Measurements from ENCODE around the gene MED7.
"Not testable (repeated sequence)": the region's sequence is repeated elsewhere in the genome, so short reads cannot be mapped to it uniquely, and the experiment has no call there.

Gene MED7, protein sequence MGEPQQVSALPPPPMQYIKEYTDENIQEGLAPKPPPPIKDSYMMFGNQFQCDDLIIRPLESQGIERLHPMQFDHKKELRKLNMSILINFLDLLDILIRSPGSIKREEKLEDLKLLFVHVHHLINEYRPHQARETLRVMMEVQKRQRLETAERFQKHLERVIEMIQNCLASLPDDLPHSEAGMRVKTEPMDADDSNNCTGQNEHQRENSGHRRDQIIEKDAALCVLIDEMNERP

DNA sequence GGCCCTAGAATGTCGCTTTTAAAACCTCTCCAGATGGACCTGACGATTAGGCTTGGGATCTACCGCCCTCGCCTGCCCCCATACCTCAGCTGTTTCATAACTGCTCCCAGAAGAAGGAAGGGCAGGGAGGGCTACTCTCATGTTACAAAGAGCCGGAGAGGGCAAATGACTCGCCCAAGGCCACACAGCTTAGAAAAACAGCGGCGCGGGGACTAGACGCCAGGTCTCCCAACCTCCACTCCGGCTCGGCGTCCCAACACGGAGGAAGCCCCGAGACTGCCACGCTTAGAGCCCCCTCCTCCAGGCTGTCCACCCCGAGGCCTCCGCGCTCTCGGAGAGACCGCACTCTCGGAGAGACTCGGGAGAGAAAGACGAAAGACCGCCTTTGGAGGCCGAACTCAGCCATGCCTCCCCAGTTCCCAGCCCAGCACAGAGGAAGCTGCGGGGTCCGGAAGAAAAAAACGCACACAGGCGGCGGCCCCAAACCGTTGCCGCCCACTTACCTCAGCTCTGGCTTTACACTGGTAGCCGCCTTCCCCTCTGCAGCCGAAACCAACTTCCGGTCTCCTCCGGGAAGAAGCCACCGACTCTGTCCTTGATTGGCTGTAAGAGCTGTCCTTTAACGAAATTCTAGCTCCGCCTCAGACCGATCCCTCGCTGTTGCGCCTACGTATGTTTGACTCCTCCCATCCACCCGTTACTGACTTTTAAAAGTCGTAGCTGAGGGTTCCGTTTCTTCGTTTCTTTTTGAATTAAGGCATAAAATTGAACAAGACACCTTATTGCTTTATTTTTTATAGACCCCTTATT is at the start of gene MED7:
TSS of gene MED7 (minus strand) at position 549 of the 810 bp plus-strand sequence. CDS start 3,434 bp downstream, outside the sequence.
- DNase-seq (ENCODE audit: low spot score): peak; percentile 99

DNA sequence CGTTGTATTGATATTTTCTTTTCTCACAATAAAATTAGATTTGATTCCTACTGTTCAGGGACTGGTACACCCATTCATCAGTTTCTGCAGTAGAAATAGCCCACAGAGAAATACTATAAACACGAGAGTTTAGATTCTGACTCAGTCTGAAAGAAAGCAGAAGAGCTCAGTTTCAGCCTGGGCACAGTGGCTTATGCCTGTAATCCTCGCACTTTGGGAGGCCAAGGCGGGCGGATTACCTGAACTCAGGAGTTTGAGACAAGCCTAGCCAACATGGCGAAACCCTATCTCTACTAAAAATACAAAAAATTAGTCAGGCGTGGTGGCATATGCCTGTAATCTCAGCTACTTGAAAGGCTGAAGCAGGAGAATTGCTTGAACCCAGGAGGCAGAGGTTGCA is 46.6 kb upstream of the MED7 start:
- no peak for DNase-seq (ENCODE audit: low spot score)

DNA sequence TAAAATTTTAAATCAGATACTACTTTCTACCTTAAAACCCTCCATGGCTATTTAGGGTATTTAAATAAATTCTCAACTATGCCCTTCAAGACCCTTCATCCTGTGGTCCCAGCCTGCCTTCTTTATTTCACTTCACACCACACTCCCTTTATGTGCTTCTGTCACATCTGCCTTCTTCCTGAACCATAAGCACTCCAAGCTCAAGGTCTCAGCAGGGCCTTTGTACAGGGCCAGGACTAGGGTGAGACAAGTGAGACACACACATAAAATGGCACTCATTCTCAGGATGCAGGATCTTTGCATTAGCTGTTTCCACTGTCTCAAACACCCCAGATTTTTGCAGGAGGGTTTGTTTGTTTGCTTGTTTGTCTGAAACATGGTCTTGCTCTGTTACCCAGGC is 45.6 kb upstream of the MED7 start:
- no peak for DNase-seq (ENCODE audit: low spot score)

DNA sequence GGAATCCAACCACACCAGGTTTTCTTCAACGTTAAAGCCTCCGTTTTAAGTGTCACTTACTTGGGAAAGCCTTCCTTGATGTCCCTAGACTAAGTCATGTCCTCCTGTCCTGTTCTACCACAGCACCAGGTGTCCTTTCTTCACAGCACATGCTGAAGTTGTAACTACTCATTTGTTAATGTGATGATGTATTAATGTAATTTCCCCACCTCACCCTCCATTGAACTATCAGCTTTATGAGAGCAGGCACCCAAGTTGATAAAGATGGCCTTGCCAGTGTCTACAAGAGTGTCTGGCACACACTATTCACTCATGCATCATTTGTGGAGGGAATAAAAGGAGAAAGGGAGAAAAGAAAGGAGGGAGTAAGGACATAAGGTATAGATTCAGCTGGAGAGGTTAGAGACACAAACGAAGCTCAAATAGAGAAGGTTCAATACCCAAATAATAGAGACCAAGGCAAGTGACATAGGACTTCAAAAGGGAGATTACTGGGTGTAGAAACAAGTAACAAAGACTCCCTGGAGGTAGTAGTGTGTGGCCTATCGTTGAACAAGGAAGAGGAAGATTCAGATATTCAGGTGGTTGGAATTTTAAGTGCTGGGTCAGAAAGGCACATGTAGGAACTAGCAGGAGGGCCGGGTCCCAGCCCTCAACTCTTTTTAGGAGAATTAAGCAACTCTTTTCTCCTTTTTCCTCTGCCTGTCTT is 44.5 kb upstream of the MED7 start:
- no peak for DNase-seq (ENCODE audit: low spot score)

DNA sequence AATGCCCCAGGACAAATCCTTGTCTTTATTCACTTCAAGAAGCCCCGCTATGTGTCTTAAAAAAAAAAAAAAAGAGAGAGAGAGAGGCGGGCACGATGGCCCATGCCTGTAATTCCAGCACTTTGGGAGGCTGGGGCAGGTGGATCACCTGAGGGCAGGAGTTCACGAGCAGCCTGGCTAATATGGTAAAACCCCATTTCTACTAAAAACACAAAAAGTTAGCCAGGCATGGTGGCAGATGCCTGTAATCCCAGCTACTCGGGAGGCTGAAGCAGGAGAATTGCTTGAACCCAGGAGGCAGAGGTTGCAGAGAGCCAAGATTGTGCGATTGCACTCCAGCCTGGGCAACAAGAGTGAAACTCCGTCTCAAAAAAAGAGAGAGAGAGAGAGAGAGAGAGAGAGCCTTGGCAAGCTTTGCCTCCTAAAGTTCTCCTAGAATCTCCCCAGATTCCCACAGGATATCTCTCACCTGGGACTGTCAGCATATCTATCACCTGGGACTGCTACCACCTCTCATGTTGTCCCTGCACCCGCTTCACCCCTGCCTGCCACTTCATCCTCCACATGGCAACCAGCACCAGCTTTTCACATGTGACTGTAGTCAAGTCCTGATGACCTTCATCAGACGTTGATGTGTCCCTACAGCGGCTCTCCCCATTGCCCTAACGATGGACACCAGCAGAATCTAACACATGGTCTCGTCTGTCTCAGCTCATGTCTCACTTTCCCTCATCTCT is 43.8 kb upstream of the MED7 start:
- DNase-seq (ENCODE audit: low spot score): no peak

DNA sequence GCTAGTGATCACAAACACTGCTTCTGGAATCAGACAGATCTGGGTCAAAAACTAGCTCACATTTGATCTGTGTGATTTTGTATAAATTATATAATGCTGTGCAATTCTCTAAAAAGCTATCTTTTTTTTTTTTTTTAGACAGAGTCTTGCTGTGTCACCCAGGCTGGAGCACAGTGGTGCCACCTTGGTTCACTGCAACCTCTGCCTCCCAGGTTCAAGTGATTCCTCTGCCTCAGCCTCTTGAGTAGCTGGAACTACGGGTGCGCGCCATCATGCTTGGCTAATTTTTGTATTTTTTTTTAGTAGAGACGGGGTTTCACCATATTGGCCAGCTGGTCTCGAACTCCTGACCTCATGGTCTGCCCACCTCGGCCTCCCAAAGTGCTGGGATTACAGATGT is 42.5 kb upstream of the MED7 start:
- not testable (repeated sequence) for DNase-seq (ENCODE audit: low spot score)

DNA sequence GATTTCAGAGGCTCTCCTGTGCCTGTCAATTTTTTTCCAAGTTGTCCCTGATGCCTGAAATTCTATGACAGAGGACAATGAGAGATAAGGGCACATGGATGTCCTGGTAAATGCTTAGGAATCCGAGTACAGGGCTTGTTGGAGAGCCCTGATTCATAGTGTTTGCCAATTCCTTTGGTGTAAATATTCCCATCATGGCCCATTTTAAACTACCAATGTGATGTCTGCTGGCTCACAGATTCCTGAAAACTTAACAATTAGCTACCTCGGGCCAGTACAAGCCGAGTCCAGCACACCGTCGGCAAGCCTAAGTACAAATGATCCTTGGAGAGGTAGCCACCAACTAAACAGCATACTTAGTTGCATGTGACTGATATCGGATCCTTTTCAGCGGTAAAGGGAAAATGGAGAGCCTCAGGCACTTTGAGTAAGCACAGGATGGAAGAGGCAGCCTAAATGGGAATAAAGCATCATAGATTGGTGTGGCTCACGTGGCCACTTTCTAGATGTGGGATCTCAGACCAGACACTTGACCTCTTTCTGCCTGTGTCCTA is 41.5 kb upstream of the MED7 start:
- DNase-seq (ENCODE audit: low spot score): no peak

DNA sequence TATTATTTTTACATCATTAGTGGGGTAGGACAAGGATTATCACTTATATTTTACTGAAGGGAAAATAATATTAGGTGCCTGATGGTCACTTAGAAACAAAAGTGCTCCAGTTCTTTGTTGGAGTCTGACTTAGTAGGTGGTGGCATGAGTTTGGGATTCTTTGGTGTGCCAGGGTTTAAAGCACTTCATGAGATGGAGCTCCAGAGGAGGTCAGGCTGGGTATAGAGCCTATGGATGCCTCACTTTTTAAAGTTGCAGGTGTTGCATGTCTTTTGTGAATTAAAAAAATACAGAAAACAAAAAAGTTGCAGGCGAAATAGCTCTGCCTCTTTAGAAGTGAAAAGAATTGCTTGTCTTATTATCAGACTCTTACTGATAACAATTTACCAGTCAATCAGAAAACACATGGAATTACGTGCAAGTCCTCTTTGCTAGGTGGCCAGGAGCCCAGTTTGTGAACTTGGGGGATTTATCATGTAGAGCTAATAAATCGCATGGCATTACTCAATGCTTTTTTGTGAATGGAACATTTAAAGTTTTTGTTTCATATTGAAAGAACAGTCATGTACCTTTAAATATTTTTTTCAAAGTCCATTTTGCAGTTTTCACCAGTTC is 39.6 kb upstream of the MED7 start:
- no peak for DNase-seq (ENCODE audit: low spot score)

DNA sequence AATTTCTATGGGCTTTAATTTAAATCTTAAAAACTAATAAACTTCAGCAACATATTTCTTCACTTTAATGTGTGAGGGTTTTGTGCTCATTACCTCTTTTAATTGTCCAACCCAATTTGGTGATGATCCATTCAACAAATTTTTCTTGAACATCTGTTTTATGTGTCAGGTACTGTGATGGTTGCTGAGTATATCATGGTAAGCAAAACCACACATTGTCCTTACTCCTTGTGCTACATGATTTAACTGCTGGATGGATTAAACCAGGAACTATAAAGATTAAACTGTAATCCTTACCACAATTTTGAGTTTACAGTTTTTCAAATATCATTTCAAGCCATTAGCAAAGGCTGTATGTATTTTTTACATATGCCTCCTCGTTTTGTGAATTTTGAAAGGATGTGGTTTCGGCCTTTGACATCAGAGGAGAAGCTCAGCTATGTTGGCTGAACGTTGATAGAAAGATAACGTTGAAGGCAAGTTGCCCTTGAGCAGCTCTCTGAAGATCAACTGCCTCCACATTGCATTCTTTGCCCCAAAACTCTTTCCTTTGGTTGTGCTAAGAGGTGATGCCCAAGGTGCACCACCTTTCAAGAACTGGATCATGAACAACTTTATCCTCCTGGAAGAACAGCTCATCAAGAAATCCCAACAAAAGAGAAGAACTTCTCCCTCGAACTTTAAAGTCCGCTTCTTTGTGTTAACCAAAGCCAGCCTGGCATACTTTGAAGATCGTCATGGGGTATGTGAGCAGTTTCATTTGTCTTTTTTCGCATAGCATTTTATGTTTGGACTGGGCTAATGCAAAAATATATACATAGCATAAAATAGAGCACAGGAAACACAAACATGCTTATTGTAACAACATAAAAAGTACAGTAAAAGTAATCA is 38.0 kb upstream of the MED7 start, which contains the start of gene ITK:
TSS of gene ITK (plus strand) at position 467 of the 891 bp plus-strand sequence. CDS start at position 605, 138 bp downstream.
- no peak for DNase-seq (ENCODE audit: low spot score)

DNA sequence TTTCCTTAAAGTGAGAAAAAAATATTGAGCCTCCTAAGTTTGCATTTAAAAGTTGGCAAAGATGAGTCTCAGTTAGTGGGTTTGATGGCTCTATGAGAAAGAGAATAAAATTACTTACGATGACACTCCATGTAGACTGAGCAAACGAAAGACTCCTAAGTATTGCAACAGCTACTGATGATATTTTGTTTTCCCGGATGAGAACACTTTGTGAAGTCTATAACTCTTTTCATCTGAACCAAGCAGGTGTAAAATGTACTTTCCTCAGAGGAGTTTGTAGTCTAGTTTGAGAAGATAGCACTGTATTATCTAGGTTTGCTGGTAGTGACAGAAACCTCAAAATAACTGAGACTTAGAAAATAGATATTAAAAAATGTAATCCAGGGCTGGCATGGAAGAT is 36.3 kb upstream of the MED7 start:
- DNase-seq (ENCODE audit: low spot score): no peak

DNA sequence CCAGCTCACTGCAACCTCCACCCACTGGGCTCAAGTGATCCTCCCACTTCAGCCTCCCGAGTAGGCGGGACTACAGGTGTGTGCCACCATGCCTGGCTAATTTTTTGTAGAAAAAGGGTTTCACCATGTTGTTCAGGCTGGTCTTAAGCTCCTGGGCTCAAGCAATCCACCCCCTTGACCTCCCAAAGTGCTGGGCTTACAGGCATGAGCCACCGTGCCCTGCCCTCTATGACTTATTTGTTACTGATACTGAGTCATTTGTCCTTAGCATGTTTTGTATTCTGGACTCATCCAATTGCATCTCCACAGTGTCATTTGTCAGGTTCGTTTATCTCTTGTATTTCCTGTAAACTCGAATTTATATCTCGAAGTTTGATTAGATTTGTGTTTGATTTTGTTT is 35.3 kb upstream of the MED7 start:
- no peak for DNase-seq (ENCODE audit: low spot score)

DNA sequence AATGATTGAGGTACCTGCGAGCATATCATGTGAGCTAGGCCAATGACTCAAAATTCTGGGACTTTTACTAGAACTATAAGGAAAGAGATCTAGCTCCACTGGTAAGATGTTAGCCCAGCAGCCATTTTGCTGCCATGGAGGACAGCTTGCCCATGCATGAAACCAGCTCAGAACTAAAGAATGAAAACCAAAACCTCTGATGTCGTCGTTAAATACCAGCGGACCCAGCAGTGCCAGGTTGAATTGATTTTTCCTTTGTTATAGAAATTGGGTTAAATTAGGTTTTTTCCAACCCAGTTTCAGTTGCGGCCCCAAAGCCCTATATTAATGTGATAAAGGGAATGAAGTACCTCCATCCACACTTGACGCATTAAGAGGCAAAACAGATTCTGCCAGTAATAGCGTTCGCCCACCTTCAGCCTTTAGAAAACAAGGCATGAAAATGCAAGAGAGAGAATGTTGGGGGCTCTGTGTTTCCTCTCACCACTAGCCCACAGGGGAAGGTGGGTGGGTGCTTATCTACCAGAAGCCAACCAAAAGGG is 32.5 kb upstream of the MED7 start:
- DNase-seq (ENCODE audit: low spot score): no peak

DNA sequence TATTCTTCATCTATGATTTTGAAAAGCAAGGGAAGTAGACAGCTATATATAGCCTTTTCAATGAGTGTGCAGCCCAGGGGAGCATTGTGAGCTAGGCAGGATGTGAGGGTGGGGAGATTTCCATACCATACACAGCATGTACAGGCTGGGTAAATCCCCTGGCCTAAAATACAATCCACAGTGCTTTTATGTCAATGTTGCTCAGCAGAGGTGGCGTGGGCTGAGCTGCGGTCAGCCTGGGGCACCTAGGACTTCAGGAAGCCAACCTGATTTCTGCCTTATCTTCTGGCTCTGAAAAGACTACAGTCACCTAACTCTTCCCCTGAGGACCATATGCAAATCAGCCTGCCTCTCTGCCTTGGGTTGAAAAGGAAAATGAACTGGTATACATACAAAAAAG is 29.7 kb upstream of the MED7 start:
- no peak for DNase-seq (ENCODE audit: low spot score)

DNA sequence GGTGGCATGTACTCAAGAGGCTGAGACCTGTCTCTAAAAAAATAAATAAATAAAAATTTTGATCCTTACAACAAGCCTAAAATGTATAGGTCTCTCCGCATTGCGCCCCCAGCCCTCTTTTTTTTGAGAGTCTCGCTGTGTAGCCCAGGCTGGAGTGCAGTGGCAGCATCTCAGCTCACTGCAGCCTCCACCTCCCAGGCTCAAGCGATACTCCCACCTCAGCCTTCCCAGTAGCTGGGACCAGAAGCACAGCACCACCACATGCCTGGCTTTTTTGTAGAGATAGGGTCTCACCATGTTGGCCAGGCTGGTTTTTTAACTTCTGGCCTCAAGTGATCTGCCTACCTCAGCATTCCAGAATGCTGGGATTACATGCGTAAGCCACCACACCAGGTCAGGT is 25.6 kb upstream of the MED7 start:
- DNase-seq (ENCODE audit: low spot score): no peak

DNA sequence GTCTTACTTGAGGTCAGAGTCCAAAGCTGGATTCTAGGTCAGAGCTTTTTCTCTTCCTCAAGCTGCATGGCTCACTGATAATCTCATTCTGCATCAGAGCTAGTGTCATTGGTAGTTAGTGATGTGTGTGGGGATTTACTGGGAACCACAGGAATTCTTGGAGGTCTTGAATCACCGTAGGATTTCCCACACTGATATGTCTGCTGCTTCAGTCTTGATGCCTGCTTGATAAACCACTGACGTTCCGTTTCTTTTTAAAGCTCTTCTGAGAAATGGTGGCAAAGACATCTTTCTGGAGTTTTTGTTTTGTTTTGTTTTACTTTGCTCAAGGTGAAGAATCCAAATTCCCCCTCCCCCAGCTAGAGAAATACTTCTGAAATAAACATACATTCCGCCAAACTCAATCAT is 24.6 kb upstream of the MED7 start:
- DNase-seq (ENCODE audit: low spot score): no peak

DNA sequence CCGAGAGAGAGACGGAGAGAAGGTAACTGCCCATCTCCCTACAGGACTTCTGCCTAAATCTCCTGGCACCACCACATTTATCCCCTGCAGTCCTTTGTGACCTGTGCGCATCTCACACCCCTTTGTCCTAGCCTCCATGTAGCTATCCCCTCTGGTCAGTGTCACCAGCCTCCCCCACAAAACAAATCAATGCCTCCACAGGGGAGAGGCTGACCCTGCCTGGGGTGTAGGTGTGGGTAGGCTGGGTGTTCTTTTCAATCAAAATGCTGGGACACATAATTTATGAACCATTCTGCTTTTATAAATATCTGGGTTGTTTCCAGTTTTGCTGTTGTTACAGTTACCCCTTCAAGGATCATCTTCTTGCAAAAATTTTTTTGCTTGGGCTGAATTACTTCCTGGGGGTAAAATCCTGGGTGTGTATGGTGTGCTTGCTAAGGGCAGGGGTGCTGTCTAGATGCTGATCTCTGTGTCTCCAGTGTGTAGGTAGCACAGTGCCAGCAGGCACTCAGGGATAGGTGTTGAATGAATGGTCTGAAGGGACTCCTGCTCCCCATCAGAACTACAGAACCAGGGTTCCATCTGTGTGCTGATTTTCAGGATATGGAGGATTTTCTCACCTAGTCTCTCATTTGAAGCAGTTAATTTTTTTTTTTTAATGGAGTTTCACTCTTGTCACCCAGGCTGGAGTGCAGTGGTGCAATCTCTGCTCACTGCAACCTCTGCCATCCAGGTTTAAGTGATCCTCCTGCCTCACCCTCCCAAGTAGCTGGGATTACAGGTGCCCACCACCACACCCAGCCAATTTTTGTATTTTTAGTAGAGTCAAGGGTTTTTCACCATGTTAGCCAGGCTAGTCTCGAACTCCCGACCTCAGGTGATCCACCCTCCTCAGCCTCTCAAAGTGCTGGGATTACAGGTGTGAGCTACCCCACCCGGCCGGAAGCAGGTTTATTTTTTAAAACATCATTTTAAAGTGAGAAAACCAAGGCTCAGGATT is 23.8 kb upstream of the MED7 start, which contains the start of gene GARIN3:
TSS of gene GARIN3 (minus strand) at position 51 of the 1,000 bp plus-strand sequence. CDS start 96 bp downstream, outside the sequence.
- DNase-seq (ENCODE audit: low spot score): no peak

DNA sequence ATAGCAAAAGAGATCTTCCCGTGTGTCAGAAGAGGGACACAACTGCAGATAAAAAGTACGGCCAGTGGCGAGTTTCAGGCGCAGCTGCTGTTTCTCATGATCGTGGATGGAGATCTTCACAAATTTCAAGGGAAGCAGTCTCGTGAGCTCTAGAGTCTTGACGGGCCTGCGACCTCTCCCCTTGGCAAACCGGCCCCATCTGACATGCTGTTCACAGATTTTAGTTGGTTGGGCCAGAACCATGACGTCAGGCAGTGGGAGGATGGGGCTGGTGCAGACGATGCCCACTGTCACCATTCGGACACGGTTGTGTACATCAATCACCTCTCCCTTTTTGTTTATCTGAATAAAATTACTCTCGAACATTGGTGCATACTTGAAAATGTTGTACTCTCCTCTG is 23.0 kb upstream of the MED7 start:
- no peak for DNase-seq (ENCODE audit: low spot score)

DNA sequence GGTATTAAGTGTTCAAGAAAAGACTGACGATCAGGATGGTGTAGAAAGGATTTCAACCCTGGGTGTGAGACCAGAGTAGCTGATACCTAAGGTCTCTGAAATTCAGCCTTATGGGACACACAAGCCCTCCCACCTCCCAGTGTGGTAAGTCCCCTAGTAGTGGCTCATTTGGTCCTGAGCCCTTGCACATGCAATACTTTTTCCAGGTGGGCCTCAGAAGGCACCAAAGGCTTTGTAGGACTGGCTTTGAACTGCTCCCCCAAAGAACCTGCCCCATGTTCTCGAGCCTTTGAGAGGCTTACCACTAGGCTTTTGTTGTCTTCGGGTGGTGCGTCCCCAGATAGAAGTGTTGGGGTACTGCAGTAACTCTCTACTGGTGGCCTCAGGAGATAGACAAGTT is 22.6 kb upstream of the MED7 start:
- no peak for DNase-seq (ENCODE audit: low spot score)

DNA sequence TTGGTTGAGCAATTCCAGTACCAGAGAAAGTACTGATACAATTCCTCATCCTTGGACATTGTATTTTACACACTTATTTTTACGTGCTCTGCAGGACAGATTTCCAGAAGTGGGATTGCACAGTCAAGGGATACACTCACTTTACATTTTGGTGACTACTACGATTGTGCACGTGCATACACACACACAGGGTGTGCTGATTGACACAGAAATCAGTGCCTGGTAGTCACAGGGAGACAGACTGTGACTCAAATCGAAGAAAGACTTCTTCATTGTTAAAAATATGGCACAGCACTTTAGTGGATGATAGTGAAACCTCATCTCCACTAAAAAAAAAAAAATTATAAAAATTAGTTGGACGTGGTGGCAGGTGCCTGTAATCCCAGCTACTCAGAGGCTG is 21.9 kb upstream of the MED7 start:
- no peak for DNase-seq (ENCODE audit: low spot score)

Data from globus pallidus (tissue), 1 donor.